HG03025 (cell line): ENCODE measurements around the gene FLRT1.

ENCODE experiments used
- ATAC-seq: cut with Tn5 transposase; IDR thresholded peaks from one replicate; pipeline ENCODE4 v1.9.1; 2021; ENCODE audit warnings: mild to moderate bottlenecking, moderate library complexity; ENCODE audit not compliant: unreplicated experiment, low FRiP score

FLRT1 gene

GRCh38 chr11:64022125-64022784 lies 13.5 kb upstream of the FLRT1 start:
- no peak for ATAC-seq

- no peak for ATAC-seq
Observed at GRCh38 chr11:64023712-64024710, 11.7 kb upstream of the FLRT1 start.

DNA sequence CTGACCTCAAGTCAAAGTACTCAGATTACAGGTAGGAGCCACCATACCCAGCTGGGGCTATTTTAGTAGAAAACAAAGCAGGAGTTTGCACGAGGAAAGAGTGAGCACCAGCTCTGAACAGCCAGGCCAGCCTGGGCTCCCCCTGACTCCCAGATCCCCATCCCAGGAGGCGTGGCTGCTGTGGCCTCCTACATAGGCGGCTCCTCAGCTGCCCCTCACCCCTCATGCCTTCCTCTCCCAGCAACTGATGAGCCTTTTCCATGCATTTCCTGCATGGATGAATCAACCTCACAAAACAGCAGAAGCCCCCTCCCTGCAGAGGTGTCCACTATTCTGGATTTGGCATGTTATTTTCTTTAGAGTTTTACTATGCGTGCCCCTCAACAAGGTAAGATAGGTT lies 10.5 kb upstream of the FLRT1 start:
- ATAC-seq = no peak

DNA sequence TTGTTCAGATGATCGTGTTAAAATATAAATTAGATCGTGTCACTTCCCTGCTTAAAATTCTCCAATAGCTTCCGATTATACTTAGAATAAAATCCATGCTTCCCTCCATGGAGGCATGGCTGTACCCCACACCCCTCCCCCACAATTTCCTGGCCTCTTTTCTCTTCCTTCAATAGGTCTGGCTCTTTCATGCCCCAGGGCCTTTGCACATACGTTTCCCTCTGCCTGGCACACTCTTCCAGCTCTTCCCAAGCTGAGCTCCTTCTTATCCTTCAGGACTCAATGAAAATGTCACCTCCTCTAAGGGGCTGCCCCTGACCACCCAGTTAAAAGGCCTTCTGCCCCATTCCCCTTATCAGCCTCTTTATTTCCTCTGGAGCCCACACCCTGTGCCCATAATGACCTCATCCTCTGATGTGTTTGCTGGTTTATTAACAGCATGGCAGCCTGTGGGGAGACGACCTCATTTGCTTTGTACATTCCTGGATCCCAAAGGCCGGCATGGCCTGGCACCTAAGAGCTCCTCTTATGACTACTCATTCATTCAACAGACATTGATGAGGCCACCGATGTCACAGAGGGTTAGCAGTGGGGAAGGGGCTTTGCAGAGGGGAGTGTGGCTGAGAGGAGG lies 9.0 kb upstream of the FLRT1 start:
- no peak for ATAC-seq

DNA sequence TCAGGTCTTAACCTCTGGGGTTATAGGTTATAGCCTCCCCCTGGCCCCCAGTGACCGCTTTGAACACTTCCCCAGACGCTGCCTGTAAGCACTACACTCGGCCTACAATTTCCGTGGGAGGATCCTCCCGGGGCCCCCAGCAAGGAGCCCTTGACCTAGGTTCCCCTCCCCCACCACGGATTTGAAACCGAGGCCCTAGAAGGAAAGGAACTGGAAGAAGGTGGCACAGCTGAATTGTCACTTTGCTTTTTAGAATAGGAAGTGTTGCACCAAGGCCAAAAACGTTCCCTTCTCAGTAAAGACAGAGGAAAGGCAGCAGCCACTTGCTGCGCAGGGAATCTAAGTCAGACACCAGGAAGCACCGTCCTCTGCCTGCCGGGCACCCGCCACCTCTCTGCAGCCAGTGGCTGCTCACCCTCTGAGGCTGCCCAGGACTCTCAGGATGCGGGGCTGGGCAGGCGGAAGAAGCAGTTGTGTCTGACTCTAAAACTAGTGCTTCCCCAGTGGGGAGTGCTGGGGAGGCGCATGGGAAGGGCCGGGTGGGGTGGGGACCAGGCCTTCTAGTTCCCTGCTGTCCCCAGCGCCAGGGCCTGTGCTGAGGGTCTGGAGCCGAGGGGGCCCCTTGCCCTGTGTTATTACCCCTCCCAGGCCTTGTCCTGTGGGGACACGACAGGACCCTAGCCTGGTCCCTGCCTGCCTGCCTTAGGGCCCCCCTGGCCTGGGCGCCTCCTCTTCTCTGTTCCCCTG lies 7.9 kb upstream of the FLRT1 start:
- ATAC-seq = no peak

GRCh38 chr11:64028398-64029115 lies 7.2 kb upstream of the FLRT1 start:
- ATAC-seq = no peak

- ATAC-seq = no peak
Observed at GRCh38 chr11:64029773-64030172, 6.0 kb upstream of the FLRT1 start.

DNA sequence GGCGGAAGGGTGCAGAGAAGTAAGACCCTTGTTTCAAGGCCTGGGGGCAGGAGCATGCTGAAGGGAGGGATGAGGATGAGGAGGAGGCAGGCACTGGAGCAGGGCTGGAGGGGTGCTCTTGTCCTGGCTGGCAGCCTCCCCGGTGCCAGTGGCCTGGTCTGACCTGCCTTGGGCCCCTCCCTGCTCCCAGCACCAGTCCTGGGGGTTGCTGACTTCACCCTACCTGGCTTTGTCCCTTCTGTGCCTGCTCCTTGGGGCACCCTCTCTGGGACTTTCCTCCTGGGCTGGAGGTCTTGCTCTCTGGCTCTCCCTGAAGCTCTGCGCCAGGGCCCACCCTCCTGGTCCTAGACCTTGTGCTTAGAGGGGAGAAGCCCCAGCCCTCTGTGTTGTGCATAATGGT lies 4.7 kb upstream of the FLRT1 start:
- no peak for ATAC-seq

DNA sequence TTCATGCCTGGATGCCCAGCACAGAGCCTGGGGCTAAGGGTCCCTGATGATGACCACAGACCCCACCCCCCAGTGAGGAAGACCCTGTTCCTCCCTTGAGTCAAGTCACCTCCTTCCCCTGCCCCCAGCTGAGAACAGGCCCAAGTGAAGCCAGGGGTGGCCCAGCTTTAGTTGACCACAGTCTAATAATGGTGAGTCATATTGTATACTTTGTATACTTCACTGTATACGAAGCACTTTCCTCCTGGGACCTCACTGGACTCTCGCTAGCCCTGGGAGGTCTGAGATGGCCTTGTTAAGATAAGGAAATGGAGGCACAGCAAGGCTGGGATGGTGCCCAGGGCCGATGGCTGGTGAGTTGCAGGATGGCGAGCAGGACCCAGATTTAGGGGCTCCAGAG lies 3.7 kb upstream of the FLRT1 start:
- ATAC-seq = no peak

- ATAC-seq = no peak
Observed at GRCh38 chr11:64034411-64034811, 1.3 kb upstream of the FLRT1 start.

- ATAC-seq = no peak
Observed at GRCh38 chr11:64035081-64035524, 628 bp upstream of the FLRT1 start.

GRCh38 chr11:64036087-64037026 lies 626 bp downstream of the FLRT1 start:
- ATAC-seq = no peak

- ATAC-seq = no peak
Observed at GRCh38 chr11:64037027-64037634, 1.4 kb downstream of the FLRT1 start.

DNA sequence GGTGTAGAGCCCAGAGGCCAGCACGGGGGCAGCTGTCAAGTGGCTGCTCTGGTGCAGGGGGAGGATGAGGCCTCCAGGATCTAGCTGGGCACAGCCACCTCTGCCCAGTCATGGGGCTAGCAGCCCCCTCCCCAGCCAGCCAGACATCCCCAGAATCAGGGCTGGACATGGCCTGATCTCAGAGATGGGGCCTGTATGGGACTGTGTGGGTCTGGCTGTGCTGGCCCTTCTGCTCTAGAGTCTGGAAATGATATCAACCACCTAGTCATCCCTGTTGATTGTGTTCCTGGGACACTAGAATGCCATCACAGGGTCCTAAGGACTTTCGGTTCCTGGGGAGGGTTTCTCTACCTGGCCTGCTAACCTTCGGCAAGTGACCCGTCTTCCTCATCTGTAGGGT lies 2.8 kb downstream of the FLRT1 start:
- ATAC-seq = no peak

GRCh38 chr11:64039012-64039665 lies 3.4 kb downstream of the FLRT1 start:
- no peak for ATAC-seq

DNA sequence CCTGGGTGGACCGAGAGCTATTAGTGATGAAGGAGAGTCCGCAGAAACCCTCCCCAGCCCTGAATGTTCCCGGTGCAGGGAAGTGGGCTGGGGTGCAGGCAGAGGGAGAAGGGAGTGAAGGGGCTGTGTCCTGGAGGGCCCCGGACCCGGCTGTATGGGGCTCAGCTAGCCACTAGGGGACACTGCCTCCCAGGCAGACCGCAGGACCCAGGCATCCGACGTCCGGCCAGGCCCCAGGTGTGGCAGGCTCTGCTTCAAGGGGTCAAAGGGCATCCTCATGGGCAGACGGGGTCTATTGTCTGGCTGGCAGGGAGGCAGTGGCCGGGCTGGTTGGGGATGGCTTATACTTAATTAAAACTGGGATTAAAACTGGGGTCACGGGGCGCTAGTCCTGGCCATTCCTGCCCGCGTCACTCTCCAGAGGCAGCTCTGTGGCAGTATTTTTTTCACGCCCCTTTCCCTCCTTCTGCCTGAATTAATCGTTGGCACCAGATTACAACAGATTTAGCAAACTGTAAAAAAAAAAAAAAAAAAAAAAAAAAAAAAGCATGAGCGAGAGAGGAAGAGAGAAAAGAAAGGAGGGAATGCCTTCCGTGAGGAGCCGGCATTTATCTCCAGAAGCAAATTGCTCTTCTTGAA lies 5.1 kb downstream of the FLRT1 start:
- no peak for ATAC-seq

GRCh38 chr11:64041846-64042245 lies 6.1 kb downstream of the FLRT1 start:
- ATAC-seq = no peak
